IMR-90 (cell line): ENCODE data around the gene ADAM15. TPM values are rescaled to one million over a fixed set of nuclear protein-coding genes. Genes with fewer than 3 reads are reported as not detected.

Experiments used
- ATAC-seq: fragments of 200-7000 bp; cut with Tn5 transposase; 2 replicates; pipeline ENCODE4 v1.9.1; 2020; ENCODE audit warnings: low read depth, mild to moderate bottlenecking, moderate library complexity
- BruUV-seq: library from RNA; stranded (reverse); fragments of 400-500 nt; replicated peaks from 2 replicates; lab custom pipeline; 2021; lab: Mats Ljungman, UMichigan
- CTCF ChIA-PET: fragments of 300-600 bp; formaldehyde crosslinking; extraction: SDS; loops from one replicate; lab custom pipeline; 2021; ENCODE audit warnings: antibody characterized with exemption; lab: Yijun Ruan, JAX
- POLR2A ChIA-PET: fragments of 300-600 bp; sonication (Branson Sonifier 250); formaldehyde crosslinking; loops from one replicate; lab custom pipeline; 2022; ENCODE audit warnings: antibody characterized with exemption; ENCODE audit not compliant: unreplicated experiment; lab: Charles Lee
- DNase-seq: peaks from one replicate; pipeline ENCODE4 v3.0.0; 2013
- H2AFZ ChIP-seq: replicated peaks from 2 replicates; pipeline ENCODE3; 2013; ENCODE audit warnings: low read length, mild to moderate bottlenecking; ENCODE audit not compliant: poor library complexity
- H2AK5ac ChIP-seq: 2 replicates; pipeline ENCODE4 v1.6.1; 2013; ENCODE audit warnings: low read depth, low read length, inconsistent platforms
- H2AK9ac ChIP-seq: replicated peaks from 2 replicates; pipeline ENCODE3; 2013; ENCODE audit warnings: mild to moderate bottlenecking, low read depth, low read length, moderate library complexity; ENCODE audit not compliant: poor library complexity
- H2BK120ac ChIP-seq: 2 replicates; pipeline ENCODE4 v1.6.1; 2013; ENCODE audit warnings: low read depth, low read length, inconsistent platforms
- H2BK15ac ChIP-seq: 3 replicates; pipeline ENCODE4 v1.6.1; 2013; ENCODE audit warnings: low read depth, low read length, inconsistent platforms
- H2BK20ac ChIP-seq: 2 replicates; pipeline ENCODE4 v1.6.1; 2013; ENCODE audit warnings: low read depth, mild to moderate bottlenecking, inconsistent platforms, low read length, moderate library complexity
- H2BK5ac ChIP-seq: 2 replicates; pipeline ENCODE4 v1.6.1; 2013; ENCODE audit warnings: mild to moderate bottlenecking, low read depth, low read length, inconsistent platforms; ENCODE audit not compliant: poor library complexity, severe bottlenecking
- H3K14ac ChIP-seq: replicated peaks from 2 replicates; pipeline ENCODE4 v1.6.1; 2013; ENCODE audit warnings: low read depth, low read length, inconsistent platforms
- H3K18ac ChIP-seq: 2 replicates; pipeline ENCODE4 v1.6.1; 2013; ENCODE audit warnings: low read depth, low read length, control low read depth
- H3K23ac ChIP-seq: 2 replicates; pipeline ENCODE4 v1.6.1; 2013; ENCODE audit warnings: low read depth, low read length, inconsistent platforms
- H3K27ac ChIP-seq: 2 replicates; pipeline ENCODE4 v1.5.1; 2013; ENCODE audit warnings: mild to moderate bottlenecking, control low read depth, low read length; ENCODE audit not compliant: insufficient read depth
- H3K27me3 ChIP-seq: 2 replicates; pipeline ENCODE4 v1.6.1; 2013; ENCODE audit warnings: low read length; ENCODE audit not compliant: control insufficient read depth, insufficient read depth
- H3K36me3 ChIP-seq: 2 replicates; pipeline ENCODE4 v1.6.1; 2013; ENCODE audit warnings: low read length, mixed read lengths; ENCODE audit not compliant: control insufficient read depth, insufficient read depth
- H3K4ac ChIP-seq: 2 replicates; pipeline ENCODE4 v1.6.1; 2013; ENCODE audit warnings: low read depth, low read length, inconsistent platforms
- H3K4me1 ChIP-seq: 2 replicates; pipeline ENCODE4 v1.6.1; 2013; ENCODE audit warnings: low read length, mixed read lengths; ENCODE audit not compliant: control insufficient read depth, insufficient read depth
- H3K4me2 ChIP-seq: 2 replicates; pipeline ENCODE4 v1.6.1; 2013; ENCODE audit warnings: low read depth, mild to moderate bottlenecking, control low read depth, low read length, moderate library complexity
- H3K4me3 ChIP-seq: 2 replicates; pipeline ENCODE4 v1.5.1; 2013; ENCODE audit warnings: low read depth, mild to moderate bottlenecking, control low read depth, low read length, moderate library complexity; ENCODE audit not compliant: insufficient read depth
- H3K56ac ChIP-seq: 2 replicates; pipeline ENCODE4 v1.6.1; 2013; ENCODE audit warnings: low read length, inconsistent platforms; ENCODE audit not compliant: insufficient read depth; ENCODE audit errors: extremely low read depth
- H3K79me1 ChIP-seq, 2 experiments: 2 replicates each; pipeline ENCODE4 v1.6.1; 2013; ENCODE audit warnings: low read length in 2 of 2, inconsistent platforms in 1 of 2, low read depth in 1 of 2
- H3K9ac ChIP-seq: 2 replicates; pipeline ENCODE4 v1.6.1; 2013; ENCODE audit warnings: low read depth, low read length, control low read depth
- H3K9me1 ChIP-seq: 2 replicates; pipeline ENCODE4 v1.6.1; 2013; ENCODE audit warnings: low read length, inconsistent platforms; ENCODE audit not compliant: insufficient read depth
- H3K9me3 ChIP-seq: 2 replicates; pipeline ENCODE4 v1.6.1; 2013; ENCODE audit warnings: low read length; ENCODE audit not compliant: control insufficient read depth, insufficient read depth
- H4K20me1 ChIP-seq: 2 replicates; pipeline ENCODE4 v1.6.1; 2013; ENCODE audit warnings: low read length, inconsistent platforms; ENCODE audit not compliant: insufficient read depth
- H4K5ac ChIP-seq: 2 replicates; pipeline ENCODE4 v1.6.1; 2013; ENCODE audit warnings: mild to moderate bottlenecking, low read depth, low read length, control low read depth
- H4K8ac ChIP-seq, 2 experiments: 2 replicates each; pipeline ENCODE4 v1.6.1; 2013; ENCODE audit warnings: low read depth in 2 of 2, low read length in 2 of 2, control low read depth in 1 of 2, inconsistent platforms in 1 of 2
- H4K91ac ChIP-seq: 2 replicates; pipeline ENCODE4 v1.6.1; 2013; ENCODE audit warnings: low read depth, low read length, inconsistent platforms; ENCODE audit not compliant: insufficient read depth
- BHLHE40 ChIP-seq: fragments of 150-350 bp; IDR thresholded peaks from 2 replicates; pipeline ENCODE4 v1.6.1; 2016; ENCODE audit warnings: mild to moderate bottlenecking, low read depth, low read length
- FOS ChIP-seq: fragments of 150-350 bp; IDR thresholded peaks from 2 replicates; pipeline ENCODE4 v1.6.1; 2016; ENCODE audit warnings: low read depth, low read length
- MAFK ChIP-seq: IDR thresholded peaks from 2 replicates; pipeline ENCODE4 v1.6.1; 2012; ENCODE audit warnings: low read depth, low read length, improper control_type of control experiment
- MAZ ChIP-seq: IDR thresholded peaks from 2 replicates; pipeline ENCODE4 v1.6.1; 2012; ENCODE audit warnings: low read depth, mild to moderate bottlenecking, low read length, improper control_type of control experiment, moderate library complexity, borderline replicate concordance
- NFE2L2 ChIP-seq: fragments of 150-350 bp; IDR thresholded peaks from 2 replicates; pipeline ENCODE4 v1.6.1; 2016; ENCODE audit warnings: low read depth, mild to moderate bottlenecking, low read length
- POLR2A ChIP-seq: IDR thresholded peaks from 2 replicates; pipeline ENCODE4 v1.6.1; 2012; ENCODE audit warnings: mild to moderate bottlenecking, low read depth, low read length
- RCOR1 ChIP-seq: IDR thresholded peaks from 2 replicates; pipeline ENCODE4 v1.6.1; 2012; ENCODE audit warnings: mild to moderate bottlenecking, low read length, improper control_type of control experiment; ENCODE audit not compliant: insufficient replicate concordance
- RFX5 ChIP-seq: IDR thresholded peaks from 2 replicates; pipeline ENCODE4 v1.8.0; 2012; ENCODE audit warnings: low read depth, mild to moderate bottlenecking, low read length, moderate library complexity
- WGBS, 2 experiments: methylation state at CpG; one replicate each; pipeline versions ENCODE4 v1.1.5 to v1.1.7; 2013; ENCODE audit warnings: missing lambda C conversion rate in 2 of 2; ENCODE audit not compliant: insufficient read length in 1 of 2; ENCODE audit errors: extremely low coverage in 2 of 2; 5-methylcytosine and 5-hydroxymethylcytosine counted together
- dilution Hi-C: fragments of 300-500 bp; cut with HindIII; formaldehyde crosslinking; loops from one replicate; pipeline ENCODE4 v1.14.3; 2018; ENCODE audit warnings: low sequenced_read_pairs; ENCODE audit not compliant: unreplicated experiment
- in situ Hi-C: fragments of 300-500 bp; cut with MboI; formaldehyde crosslinking; loops from 3 replicates; pipeline ENCODE4 v1.14.3; 2019; ENCODE audit warnings: low sequenced_read_pairs, inconsistent platforms, mixed read lengths
- intact Hi-C: fragments of 100-400 bp; cut with micrococcal nuclease; formaldehyde crosslinking; loops from 2 replicates; pipeline ENCODE4 v1.10.0; 2022
- polyA plus RNA-seq, 3 experiments: library from polyadenylated mRNA; depleted of rRNA; stranded (reverse); fragments of >200 nt; gene quantifications; 2 replicates each; pipeline ENCODE4 v1.2.3, GENCODE V29; 2012; ENCODE audit warnings: low replicate concordance in 1 of 3
- total RNA-seq: library from RNA; depleted of rRNA; stranded (reverse); fragments of >200 nt; gene quantifications from 2 replicates; pipeline ENCODE4 v1.2.3, GENCODE V29; 2012
- TF ChIP-seq, protein P1 (sequence below): fragments of 150-350 bp; IDR thresholded peaks from 2 replicates; pipeline ENCODE4 v1.6.1; 2016; ENCODE audit warnings: low read depth, mild to moderate bottlenecking, low read length, moderate library complexity, borderline replicate concordance

The ADAM15 gene
- total and polyA plus RNA-seq, 2 of the 4 experiments (the other 2 are of a cell fraction) = 25.6 to 52.4 TPM

DNA sequence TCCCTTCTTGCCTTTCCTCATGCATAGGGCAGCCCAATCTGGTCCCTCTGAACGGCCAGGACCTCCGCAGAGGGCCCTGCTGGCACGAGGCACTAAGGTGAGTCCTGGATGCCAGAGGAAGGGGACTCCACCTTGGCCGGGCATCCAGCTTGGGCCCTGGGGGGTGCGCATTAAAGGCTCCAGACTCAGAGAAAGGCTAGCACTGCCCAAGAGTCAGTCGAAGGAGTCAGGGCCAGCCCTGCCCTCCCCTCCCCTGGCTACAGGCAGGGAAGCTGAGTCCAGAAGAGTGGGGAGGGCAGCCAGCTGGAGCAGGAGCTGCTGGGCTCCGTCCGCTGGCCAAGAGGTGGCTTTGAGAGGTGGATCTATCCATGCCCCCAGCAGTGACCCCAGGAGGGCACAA lies 9.6 kb downstream of the ADAM15 start:
- Histone ChIP-seq H3K27me3 (no peaks in the 10 kb centered on the region), H3K9me1 (no peaks in the 10 kb centered on the region), H3K23ac (no peak overlapping the region), H3K56ac (no peak overlapping the region), H2BK20ac (no peak overlapping the region), H4K5ac (no peak overlapping the region), H3K27ac (no peak overlapping the region), H3K18ac (no peak overlapping the region), H2BK120ac (no peak overlapping the region), H3K4me2 (no peak overlapping the region), H3K14ac (no peak overlapping the region), H3K4me1 (peaks cover 4% of the 10 kb centered on the region; the same call in 1 of the 2 replicates), H2AFZ (no peak overlapping the region), H2AK9ac (no peak overlapping the region), H3K9ac (no peak overlapping the region), H3K36me3 (peaks cover 13% of the 10 kb centered on the region), H4K8ac (no peak overlapping the region), H4K91ac (no peak overlapping the region), H3K9me3 (no peaks in the 10 kb centered on the region), H4K20me1 (peaks cover 13% of the 10 kb centered on the region), H2BK15ac (no peak overlapping the region), H3K4me3 (no peak overlapping the region), H2AK5ac (no peak overlapping the region), H3K4ac (no peak overlapping the region), H3K79me1 (peaks cover 10 to 13% of the 10 kb centered on the region in 2 experiments), H2BK5ac (no peak overlapping the region)
- TF ChIP-seq FOS = no peak
- TF ChIP-seq RFX5 = no peak
- TF ChIP-seq BHLHE40 = no peak
- TF ChIP-seq MAFK = no peak
- TF ChIP-seq RCOR1 = no peak
- TF ChIP-seq, protein P1, sequence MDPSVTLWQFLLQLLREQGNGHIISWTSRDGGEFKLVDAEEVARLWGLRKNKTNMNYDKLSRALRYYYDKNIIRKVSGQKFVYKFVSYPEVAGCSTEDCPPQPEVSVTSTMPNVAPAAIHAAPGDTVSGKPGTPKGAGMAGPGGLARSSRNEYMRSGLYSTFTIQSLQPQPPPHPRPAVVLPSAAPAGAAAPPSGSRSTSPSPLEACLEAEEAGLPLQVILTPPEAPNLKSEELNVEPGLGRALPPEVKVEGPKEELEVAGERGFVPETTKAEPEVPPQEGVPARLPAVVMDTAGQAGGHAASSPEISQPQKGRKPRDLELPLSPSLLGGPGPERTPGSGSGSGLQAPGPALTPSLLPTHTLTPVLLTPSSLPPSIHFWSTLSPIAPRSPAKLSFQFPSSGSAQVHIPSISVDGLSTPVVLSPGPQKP = no peak
- no peak for TF ChIP-seq MAZ
- no peak for TF ChIP-seq NFE2L2
- TF ChIP-seq POLR2A = no peak
- DNase-seq (no peak), ATAC-seq (no peak)
- ChIA-PET CTCF (interaction anchor here (1.5 kb wide), 1 partner anchor 16 kb away, joined by 12 read pairs; no protein-coding TSS in a partner anchor), POLR2A (no interaction called here)
- no TSS peak for BruUV-seq
- dilution Hi-C loops (no loop called here), intact Hi-C loops (loop anchor here (2.0 to 5.0 kb wide), 2 partner anchors 103 to 502 kb away; partner anchors contain the start of genes PBXIP1 and UBE2Q1), in situ Hi-C loops (no loop called here)
- WGBS, 2 experiments = 80% methylated on average over 1 of the region's 8 CpGs; no CpG with 5 or more reads in 1 of the 2 experiments
